Psoas muscle (tissue), 8 donors: ENCODE data around the gene IL3. TPM values are rescaled to one million over a fixed set of nuclear protein-coding genes. Genes with fewer than 3 reads are reported as not detected.
A peak's percentile ranks its signal among the peaks of the same experiment; 100 is the strongest.

ENCODE experiments used
- ATAC-seq, 4 donors: fragments of 200-7000 bp; cut with Tn5 transposase; one replicate each; pipeline ENCODE4 v1.9.1; 2020; ENCODE audit warnings: moderate library complexity in 3 of 4, mild to moderate bottlenecking in 2 of 4
- DNase-seq, 2 donors: peaks; one replicate each; pipeline ENCODE4 v3.0.0-alpha.2; 2020
- H3K27ac ChIP-seq: fragments of 200-600 bp; one replicate; pipeline ENCODE4 v1.8.0; 2022
- H3K27me3 ChIP-seq, 3 donors: fragments of 200-600 bp in 1 of 3; one replicate each; pipeline versions ENCODE4 v1.6.1 to v1.8.0; 2013 to 2022; ENCODE audit warnings: low read length in 2 of 3, mild to moderate bottlenecking in 2 of 3, moderate library complexity in 1 of 3; ENCODE audit not compliant: insufficient read depth in 3 of 3
- H3K36me3 ChIP-seq, 2 donors: fragments of 200-600 bp in 1 of 2; one replicate each; pipeline versions ENCODE4 v1.6.1 to v1.8.0; 2013 to 2022; ENCODE audit warnings: low read depth in 1 of 2, mild to moderate bottlenecking in 1 of 2, moderate library complexity in 1 of 2; ENCODE audit not compliant: insufficient read depth in 1 of 2
- H3K4me1 ChIP-seq: fragments of 200-600 bp; one replicate; pipeline ENCODE4 v1.8.0; 2022
- H3K4me3 ChIP-seq: fragments of 200-600 bp; one replicate; pipeline ENCODE4 v1.8.0; 2022; ENCODE audit warnings: mild to moderate bottlenecking
- H3K9me3 ChIP-seq: fragments of 200-600 bp; one replicate; pipeline ENCODE4 v1.8.0; 2022
- WGBS, 3 donors: extraction: QIAGEN DNeasy Blood & Tissue Kit; methylation state at CpG; one replicate each; pipeline versions ENCODE4 v1.1.6 to v1.1.7; 2013; 5-methylcytosine and 5-hydroxymethylcytosine counted together
- intact Hi-C, 2 donors: fragments of 100-400 bp; cut with DNase I; formaldehyde crosslinking; loops; one replicate each; pipeline versions ENCODE4 v1.11.0 to v1.14.2; 2022
- polyA plus RNA-seq, 3 donors: library from polyadenylated mRNA; stranded (reverse); fragments of 200-250 nt; gene quantifications; one replicate each; pipeline ENCODE4 v1.2.3, GENCODE V29; 2013
- total RNA-seq, 4 donors: library from RNA; stranded (reverse); fragmentation: NEBNext Ultra II Directional in 2 of 4; extraction: Animal tissue kit (Norgen Biotek cat#: 25700) in 2 of 4; gene quantifications; one replicate each; pipeline versions ENCODE4 v1.2.1 to v1.2.4, GENCODE V29; 2021 to 2023
- TF ChIP-seq, protein P1 (sequence below): fragments of 200-600 bp; IDR thresholded peaks from one replicate; pipeline ENCODE4 v1.8.0; 2022; ENCODE audit warnings: antibody characterized with exemption
- donor health status: healthy with polysubstance abuse.
- donor health status: DM: no; HTN: no; CAD: no; lungs with moderate emphysema.
- donor health status: Bipolar disorder and iron deficiency.
- donor health status: healthy.
- donor health status: DM: yes; HTN: yes; CAD: no.
- donor health status: DM: no; HTN: no; CAD: no.
- donor health status: DM: no; HTN: no; CAD: no.
- donor health status: DM: yes; HTN: yes; CAD: no.

IL3 gene
- total and polyA plus RNA-seq, 7 donors = not detected

DNA sequence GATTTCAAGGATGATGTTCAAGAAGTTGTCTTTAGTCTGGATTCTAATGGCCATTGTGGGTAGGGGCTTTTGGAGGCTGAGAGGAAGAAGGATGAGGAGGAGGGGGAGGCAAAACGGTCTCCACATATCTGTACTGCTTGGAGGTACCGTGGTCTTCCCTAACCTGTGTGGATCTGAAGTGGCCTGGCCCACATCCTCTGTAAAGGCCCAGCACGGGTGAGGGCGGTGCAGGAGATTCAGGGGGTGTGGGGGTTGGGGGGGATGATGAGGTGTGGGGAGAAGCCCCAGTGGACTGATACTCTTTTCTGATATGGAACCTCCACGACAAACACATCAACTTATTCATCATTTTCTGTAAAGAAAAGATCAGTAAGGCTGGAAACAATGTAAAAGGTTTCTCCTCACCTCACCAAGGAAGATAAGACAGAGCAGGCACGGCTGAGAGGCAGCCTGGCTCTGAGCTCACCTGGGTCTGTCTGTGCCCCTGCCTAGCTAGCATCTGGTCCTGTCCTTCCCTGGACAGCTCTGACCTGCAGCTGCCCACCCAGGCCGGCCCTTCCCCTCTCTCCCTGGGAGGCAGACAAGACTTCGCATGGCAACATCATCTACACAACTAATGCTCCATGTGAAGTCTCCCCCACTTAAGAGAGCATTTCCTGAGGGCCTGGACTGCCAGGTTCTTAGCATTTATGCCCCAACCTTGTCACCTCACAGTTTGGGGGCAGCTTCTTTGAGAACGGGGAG is 5.6 kb upstream of the IL3 start:
- H3K36me3 ChIP-seq = no peaks in the 10 kb centered on the region
- intact Hi-C loops = no loop called here
- 70 to 82% (median 75%) methylated on average over 9 of the region's 9 CpGs for WGBS, 3 donors
- TF ChIP-seq, protein P1, sequence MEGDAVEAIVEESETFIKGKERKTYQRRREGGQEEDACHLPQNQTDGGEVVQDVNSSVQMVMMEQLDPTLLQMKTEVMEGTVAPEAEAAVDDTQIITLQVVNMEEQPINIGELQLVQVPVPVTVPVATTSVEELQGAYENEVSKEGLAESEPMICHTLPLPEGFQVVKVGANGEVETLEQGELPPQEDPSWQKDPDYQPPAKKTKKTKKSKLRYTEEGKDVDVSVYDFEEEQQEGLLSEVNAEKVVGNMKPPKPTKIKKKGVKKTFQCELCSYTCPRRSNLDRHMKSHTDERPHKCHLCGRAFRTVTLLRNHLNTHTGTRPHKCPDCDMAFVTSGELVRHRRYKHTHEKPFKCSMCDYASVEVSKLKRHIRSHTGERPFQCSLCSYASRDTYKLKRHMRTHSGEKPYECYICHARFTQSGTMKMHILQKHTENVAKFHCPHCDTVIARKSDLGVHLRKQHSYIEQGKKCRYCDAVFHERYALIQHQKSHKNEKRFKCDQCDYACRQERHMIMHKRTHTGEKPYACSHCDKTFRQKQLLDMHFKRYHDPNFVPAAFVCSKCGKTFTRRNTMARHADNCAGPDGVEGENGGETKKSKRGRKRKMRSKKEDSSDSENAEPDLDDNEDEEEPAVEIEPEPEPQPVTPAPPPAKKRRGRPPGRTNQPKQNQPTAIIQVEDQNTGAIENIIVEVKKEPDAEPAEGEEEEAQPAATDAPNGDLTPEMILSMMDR = no peak
- H3K4me1 ChIP-seq = no peaks in the 10 kb centered on the region
- H3K4me3 ChIP-seq = no peak overlapping the region
- peaks cover 0 to 3% (median 0%) of the 10 kb centered on the region in 3 donors for H3K27me3 ChIP-seq
- no peak overlapping the region for H3K27ac ChIP-seq
- ATAC-seq (no peak), DNase-seq (peak in 1 of 2 donors; percentile 19)
- no peaks in the 10 kb centered on the region for H3K9me3 ChIP-seq

DNA sequence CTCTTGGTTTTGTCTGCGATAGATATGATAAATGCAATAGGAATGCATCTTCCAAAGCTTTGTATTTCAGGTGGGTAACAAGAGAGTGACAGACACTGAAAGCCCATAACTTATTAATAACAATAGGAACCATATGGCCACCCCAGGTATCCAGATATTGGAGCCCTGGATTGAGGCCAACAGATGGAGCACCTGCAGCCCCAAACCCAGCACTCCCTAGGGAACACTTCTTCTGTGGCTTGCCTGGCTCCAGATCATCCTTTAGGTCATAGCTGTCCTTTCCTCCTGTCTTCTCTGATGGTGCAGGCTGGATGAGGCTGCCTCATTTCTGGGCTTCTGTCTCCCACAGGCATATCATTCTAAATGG is 5.0 kb upstream of the IL3 start:
- Histone ChIP-seq H3K36me3 (no peaks in the 10 kb centered on the region), H3K4me1 (no peaks in the 10 kb centered on the region), H3K9me3 (no peaks in the 10 kb centered on the region), H3K4me3 (no peak overlapping the region), H3K27me3 (peaks cover 0 to 3% (median 0%) of the 10 kb centered on the region in 3 donors), H3K27ac (no peak overlapping the region)
- ATAC-seq (no peak), DNase-seq (no peak)
- TF ChIP-seq, protein P1 = no peak
- 95 to 100% (median 99%) methylated on average over 1 of the region's 1 CpG for WGBS, 3 donors
- intact Hi-C loops = no loop called here

DNA sequence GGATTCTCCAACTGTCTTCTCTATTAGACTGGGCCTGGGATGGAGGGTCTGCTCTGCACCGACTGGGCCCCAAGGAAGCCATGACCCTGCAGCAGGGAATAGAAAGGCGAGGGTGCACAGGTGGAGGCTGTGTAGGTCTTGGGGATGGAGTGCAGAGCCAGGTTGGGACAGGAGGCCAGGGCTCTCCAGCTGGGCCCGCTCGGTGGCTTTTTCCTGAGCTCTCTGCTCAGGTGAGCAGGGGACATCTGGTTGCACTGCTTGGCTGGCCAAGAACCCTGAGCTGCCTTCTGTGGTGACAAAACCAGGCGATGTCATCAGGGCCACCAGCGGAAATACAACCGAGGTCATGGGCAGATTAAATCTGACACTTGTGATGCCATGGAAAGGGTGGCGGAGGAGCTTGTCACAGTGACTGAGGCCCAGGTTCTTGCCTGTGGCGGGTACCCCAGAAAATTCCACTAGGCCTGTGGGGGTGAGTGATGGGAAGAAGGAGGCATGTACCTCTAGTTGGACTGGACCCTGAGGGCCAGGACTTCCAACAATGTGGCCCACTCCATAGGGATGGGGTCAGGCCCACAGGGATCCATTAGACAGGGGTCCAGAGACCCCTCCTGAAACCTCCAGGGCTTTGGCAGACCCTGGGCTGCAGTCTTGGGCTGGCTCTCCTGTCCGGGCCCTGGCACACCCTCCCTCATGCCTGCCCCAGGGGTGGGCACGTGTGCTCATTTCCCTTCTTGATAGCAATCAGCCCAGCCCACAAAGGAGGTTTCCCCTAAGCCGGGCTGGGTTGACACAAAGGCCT is 4.4 kb upstream of the IL3 start:
- intact Hi-C loops = no loop called here
- H3K9me3 ChIP-seq = no peaks in the 10 kb centered on the region
- H3K4me3 ChIP-seq = no peak overlapping the region
- 79 to 82% (median 81%) methylated on average over 12 of the region's 12 CpGs for WGBS, 3 donors
- H3K27ac ChIP-seq = no peak overlapping the region
- TF ChIP-seq, protein P1 = no peak
- no peaks in the 10 kb centered on the region for H3K36me3 ChIP-seq
- DNase-seq (peak in 1 of 2 donors; percentile 50), ATAC-seq (no peak)
- peaks cover 0 to 3% (median 0%) of the 10 kb centered on the region in 3 donors for H3K27me3 ChIP-seq
- no peaks in the 10 kb centered on the region for H3K4me1 ChIP-seq

DNA sequence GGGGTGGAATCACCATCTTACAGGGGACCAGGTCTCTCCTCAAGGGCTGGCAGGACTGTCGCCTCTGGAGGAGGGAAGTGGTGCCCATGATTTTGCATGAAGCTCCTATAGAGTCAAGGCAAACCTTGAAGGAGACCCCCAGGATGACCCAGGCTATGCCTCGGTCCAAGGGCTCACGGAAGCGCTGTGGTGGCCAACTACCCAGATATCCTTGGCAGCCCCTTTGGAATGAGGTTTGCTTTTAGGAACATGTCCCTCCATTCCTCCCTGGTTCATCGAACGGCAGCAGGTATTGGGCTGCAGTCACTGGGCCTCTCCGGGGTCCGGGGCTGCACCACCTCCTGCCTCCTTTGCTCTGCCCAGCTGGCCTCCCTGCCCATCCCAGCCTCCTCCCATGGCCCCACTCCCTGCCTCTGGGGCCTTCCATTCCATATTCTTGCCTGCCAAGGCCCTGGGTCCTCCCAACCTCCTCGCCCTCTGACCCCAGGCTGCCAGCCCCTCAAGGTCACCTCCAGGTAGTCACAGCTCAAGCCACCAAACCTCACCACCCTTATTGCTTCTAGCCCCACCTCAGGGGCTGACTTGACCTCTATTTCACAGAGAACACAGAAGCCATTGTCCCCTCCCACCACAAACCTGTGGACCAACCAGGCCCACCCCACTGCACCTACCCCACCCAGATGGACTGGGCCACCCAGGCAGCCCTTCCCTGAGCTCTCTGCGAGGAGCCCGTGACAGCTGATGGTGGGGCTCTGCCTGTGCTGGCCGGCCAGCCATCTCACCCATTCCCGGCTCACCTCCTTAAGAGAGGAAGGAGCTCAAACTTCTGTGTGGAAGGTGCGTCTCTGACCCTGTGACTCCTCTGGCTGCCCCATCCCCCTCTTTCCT is 3.6 kb upstream of the IL3 start:
- no peaks in the 10 kb centered on the region for H3K27me3 ChIP-seq
- TF ChIP-seq, protein P1 = no peak
- 78 to 85% (median 78%) methylated on average over 14 of the region's 14 CpGs for whole genome bisulfite sequencing, 3 donors
- H3K4me1 ChIP-seq = no peaks in the 10 kb centered on the region
- intact Hi-C loops = no loop called here
- ATAC-seq (no peak), DNase-seq (peak in 1 of 2 donors; percentile 39)
- H3K9me3 ChIP-seq = no peaks in the 10 kb centered on the region
- no peak overlapping the region for H3K4me3 ChIP-seq
- H3K27ac ChIP-seq = no peak overlapping the region
- H3K36me3 ChIP-seq = no peaks in the 10 kb centered on the region
